HG02870 (cell line): ENCODE data around the gene STRIT1.
A peak's percentile ranks its signal among the peaks of the same experiment; 100 is the strongest.

Experiments
- ATAC-seq: cut with Tn5 transposase; IDR thresholded peaks from one replicate; pipeline ENCODE4 v1.9.1; 2021; ENCODE audit warnings: mild to moderate bottlenecking, moderate library complexity; ENCODE audit not compliant: unreplicated experiment

STRIT1 gene

GRCh38 chr3:155293516-155293915, at the start of gene STRIT1:
Gene STRIT1, minus strand, starts transcription at chr3:155293683.
- ATAC-seq: no peak

- no peak for ATAC-seq
These were observed 48.9 kb upstream of the STRIT1 start for GRCh38 chr3:155342344-155342743.

GRCh38 chr3:155339052-155339451, 45.6 kb upstream of the STRIT1 start:
- ATAC-seq: no peak

GRCh38 chr3:155335724-155336354, 42.4 kb upstream of the STRIT1 start:
- ATAC-seq: peak; percentile 60

- peak; percentile 86 for ATAC-seq
These were observed 41.6 kb upstream of the STRIT1 start for GRCh38 chr3:155334914-155335723.

GRCh38 chr3:155334215-155334913, 40.9 kb upstream of the STRIT1 start:
- ATAC-seq: no peak

- no peak for ATAC-seq
These were observed 39.2 kb upstream of the STRIT1 start for GRCh38 chr3:155332716-155333115.

- no peak for ATAC-seq
These were observed 37.6 kb upstream of the STRIT1 start for GRCh38 chr3:155331078-155331477.

- ATAC-seq: no peak
These were observed 36.9 kb upstream of the STRIT1 start for GRCh38 chr3:155330370-155330769.

GRCh38 chr3:155329513-155330048, 36.1 kb upstream of the STRIT1 start:
- no peak for ATAC-seq

- no peak for ATAC-seq
These were observed 34.4 kb upstream of the STRIT1 start for GRCh38 chr3:155327871-155328270.

GRCh38 chr3:155327430-155327829, 33.9 kb upstream of the STRIT1 start:
- ATAC-seq: no peak

- ATAC-seq: no peak
These were observed 33.4 kb upstream of the STRIT1 start for GRCh38 chr3:155326901-155327300.

GRCh38 chr3:155326244-155326643, 32.8 kb upstream of the STRIT1 start:
- ATAC-seq: no peak

GRCh38 chr3:155325263-155325835, 31.9 kb upstream of the STRIT1 start:
- ATAC-seq: no peak

- ATAC-seq: peak; percentile 87
These were observed 29.7 kb upstream of the STRIT1 start for GRCh38 chr3:155323063-155323666.

GRCh38 chr3:155321418-155321817, 27.9 kb upstream of the STRIT1 start:
- ATAC-seq: no peak

GRCh38 chr3:155320934-155321333, 27.5 kb upstream of the STRIT1 start:
- no peak for ATAC-seq

GRCh38 chr3:155318740-155319139, 25.3 kb upstream of the STRIT1 start:
- ATAC-seq: no peak

- no peak for ATAC-seq
These were observed 23.7 kb upstream of the STRIT1 start for GRCh38 chr3:155317211-155317610.

- no peak for ATAC-seq
These were observed 22.9 kb upstream of the STRIT1 start for GRCh38 chr3:155316426-155316825.
